ENCODE measurements around the gene MBNL1. TPM values are rescaled to one million over a fixed set of nuclear protein-coding genes. Genes with fewer than 3 reads are reported as not detected.
A peak's percentile ranks its signal among the peaks of the same experiment; 100 is the strongest.

MBNL1 gene
- total RNA-seq, 1 experiment from 2014 or later, result 161 TPM

- peak; percentile 33 for DNase-seq (ENCODE audit: low spot score)
Observed at GRCh38 chr3:152272771-152273242, 4.1 kb downstream of the MBNL1 start.

- DNase-seq (ENCODE audit: low spot score), result no peak
Observed at GRCh38 chr3:152276681-152277080, 8.0 kb downstream of the MBNL1 start.

- no peak for DNase-seq (ENCODE audit: low spot score)
Observed at GRCh38 chr3:152277198-152277597, 8.5 kb downstream of the MBNL1 start.

- no peak for DNase-seq (ENCODE audit: low spot score)
Observed at GRCh38 chr3:152278756-152279427, 10.2 kb downstream of the MBNL1 start.

GRCh38 chr3:152279479-152279878 lies 10.8 kb downstream of the MBNL1 start:
- DNase-seq (ENCODE audit: low spot score), result no peak

- no peak for DNase-seq (ENCODE audit: low spot score)
Observed at GRCh38 chr3:152280539-152280938, 11.8 kb downstream of the MBNL1 start.

- no peak for DNase-seq (ENCODE audit: low spot score)
Observed at GRCh38 chr3:152281133-152281713, 12.5 kb downstream of the MBNL1 start.

- DNase-seq (ENCODE audit: low spot score), result no peak
Observed at GRCh38 chr3:152282813-152283212, 14.1 kb downstream of the MBNL1 start.

GRCh38 chr3:152283492-152284381 lies 15.0 kb downstream of the MBNL1 start:
- DNase-seq (ENCODE audit: low spot score), result no peak

GRCh38 chr3:152284906-152285305 lies 16.2 kb downstream of the MBNL1 start:
- DNase-seq (ENCODE audit: low spot score), result no peak

GRCh38 chr3:152285509-152285908 lies 16.8 kb downstream of the MBNL1 start:
- no peak for DNase-seq (ENCODE audit: low spot score)

GRCh38 chr3:152287898-152288576 lies 19.3 kb downstream of the MBNL1 start:
- no peak for DNase-seq (ENCODE audit: low spot score)

GRCh38 chr3:152288681-152289080 lies 20.0 kb downstream of the MBNL1 start:
- DNase-seq (ENCODE audit: low spot score), result no peak

- DNase-seq (ENCODE audit: low spot score), result no peak
Observed at GRCh38 chr3:152289708-152290107, 21.0 kb downstream of the MBNL1 start.

GRCh38 chr3:152290374-152290773 lies 21.6 kb downstream of the MBNL1 start:
- DNase-seq (ENCODE audit: low spot score), result no peak

- no peak for DNase-seq (ENCODE audit: low spot score)
Observed at GRCh38 chr3:152291238-152291637, 22.5 kb downstream of the MBNL1 start.

GRCh38 chr3:152291649-152292066 lies 22.9 kb downstream of the MBNL1 start:
- DNase-seq (ENCODE audit: low spot score), result no peak

GRCh38 chr3:152292366-152292765 lies 23.6 kb downstream of the MBNL1 start:
- DNase-seq (ENCODE audit: low spot score), result no peak

GRCh38 chr3:152293347-152294006 lies 24.7 kb downstream of the MBNL1 start:
- DNase-seq (ENCODE audit: low spot score), result no peak

- no peak for DNase-seq (ENCODE audit: low spot score)
Observed at GRCh38 chr3:152295344-152295743, 26.6 kb downstream of the MBNL1 start.

- no peak for DNase-seq (ENCODE audit: low spot score)
Observed at GRCh38 chr3:152295806-152296205, 27.1 kb downstream of the MBNL1 start.

Data from A172 (cell line).